ENCODE data around the gene BICC1.

The BICC1 gene

DNA sequence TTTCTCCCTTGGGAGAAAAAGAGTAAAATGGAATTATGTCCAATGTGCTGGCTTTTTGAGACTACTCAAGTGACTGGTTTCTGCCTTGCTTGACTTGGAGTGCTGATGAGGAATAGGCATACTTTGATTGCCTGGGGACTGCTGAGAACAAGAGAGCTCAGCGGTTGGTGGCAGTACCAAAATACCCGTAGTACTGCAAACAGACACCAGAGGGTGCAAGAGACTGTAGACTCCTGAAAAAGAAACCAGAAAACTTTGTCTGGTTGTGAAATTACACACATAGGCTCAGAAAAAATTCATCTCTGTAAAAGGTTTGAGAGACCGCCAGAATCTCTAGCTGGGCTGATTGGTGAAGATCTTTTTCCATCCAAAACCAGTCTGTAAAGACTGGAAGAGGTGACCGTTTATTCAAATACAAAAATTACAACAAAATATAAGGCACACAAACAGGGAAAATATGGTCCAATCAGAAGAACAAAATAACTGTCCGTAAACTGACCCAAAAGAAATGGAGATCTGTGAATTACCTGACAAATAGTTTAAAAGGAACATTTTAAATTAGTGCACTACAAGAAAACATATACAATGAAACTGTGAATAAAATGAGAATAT lies 18.5 kb downstream of the BICC1 start:
- TF ChIP-seq, protein P1, sequence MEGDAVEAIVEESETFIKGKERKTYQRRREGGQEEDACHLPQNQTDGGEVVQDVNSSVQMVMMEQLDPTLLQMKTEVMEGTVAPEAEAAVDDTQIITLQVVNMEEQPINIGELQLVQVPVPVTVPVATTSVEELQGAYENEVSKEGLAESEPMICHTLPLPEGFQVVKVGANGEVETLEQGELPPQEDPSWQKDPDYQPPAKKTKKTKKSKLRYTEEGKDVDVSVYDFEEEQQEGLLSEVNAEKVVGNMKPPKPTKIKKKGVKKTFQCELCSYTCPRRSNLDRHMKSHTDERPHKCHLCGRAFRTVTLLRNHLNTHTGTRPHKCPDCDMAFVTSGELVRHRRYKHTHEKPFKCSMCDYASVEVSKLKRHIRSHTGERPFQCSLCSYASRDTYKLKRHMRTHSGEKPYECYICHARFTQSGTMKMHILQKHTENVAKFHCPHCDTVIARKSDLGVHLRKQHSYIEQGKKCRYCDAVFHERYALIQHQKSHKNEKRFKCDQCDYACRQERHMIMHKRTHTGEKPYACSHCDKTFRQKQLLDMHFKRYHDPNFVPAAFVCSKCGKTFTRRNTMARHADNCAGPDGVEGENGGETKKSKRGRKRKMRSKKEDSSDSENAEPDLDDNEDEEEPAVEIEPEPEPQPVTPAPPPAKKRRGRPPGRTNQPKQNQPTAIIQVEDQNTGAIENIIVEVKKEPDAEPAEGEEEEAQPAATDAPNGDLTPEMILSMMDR (IDR thresholded peaks at IDR 0.05; ENCODE audit: insufficient read depth, low read depth, low read length, missing control alignments), result peak; percentile 73
- DNase-seq (ENCODE audit: low read depth), result peak; percentile 78
- H3K4me3 ChIP-seq (ENCODE audit: low read depth, low read length), result no peak overlapping the region

DNA sequence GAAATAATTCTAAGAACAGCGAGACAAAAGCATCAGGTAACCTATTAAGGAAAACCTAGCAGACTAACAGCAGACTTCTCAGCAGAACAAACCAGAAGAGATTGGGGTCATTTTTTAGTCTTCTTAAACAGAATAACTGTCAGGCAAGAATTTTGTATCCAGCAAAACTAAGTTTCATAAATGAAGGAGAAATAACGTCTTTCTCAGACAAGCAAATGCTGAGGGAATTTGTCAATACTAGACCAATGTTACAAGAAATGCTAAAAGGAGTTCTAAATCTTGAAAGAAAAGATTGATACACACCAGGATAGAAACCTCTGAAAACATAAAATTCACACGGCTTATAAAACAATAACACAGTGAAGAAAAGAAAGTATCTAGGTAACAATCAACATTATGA lies 22.6 kb downstream of the BICC1 start:
- DNase-seq (ENCODE audit: low read depth), result no peak
- TF ChIP-seq, protein P1 (IDR thresholded peaks at IDR 0.05; ENCODE audit: insufficient read depth, low read depth, low read length, missing control alignments), result no peak
- no peak overlapping the region for H3K4me3 ChIP-seq (ENCODE audit: low read depth, low read length)

DNA sequence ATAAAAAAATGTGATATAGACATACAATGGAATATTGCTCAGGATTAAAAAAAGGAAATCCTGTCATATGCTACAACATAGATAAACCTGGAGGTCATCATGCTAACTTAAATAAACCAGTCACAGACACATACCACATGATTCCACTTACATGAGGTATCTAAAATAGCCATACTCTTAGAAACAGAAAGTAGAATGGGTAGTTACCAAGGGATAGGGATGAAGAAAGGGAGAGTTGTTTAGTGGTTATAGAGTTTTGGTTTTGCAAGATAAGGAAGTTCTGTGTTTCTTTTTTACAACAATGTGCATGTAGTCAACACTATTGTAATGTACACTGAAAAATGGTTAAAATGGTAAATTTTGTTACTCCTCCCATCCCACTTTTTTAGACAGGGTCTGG lies 30.5 kb downstream of the BICC1 start:
- no peak for DNase-seq (ENCODE audit: low read depth)
- H3K4me3 ChIP-seq (ENCODE audit: low read depth, low read length), result no peak overlapping the region

DNA sequence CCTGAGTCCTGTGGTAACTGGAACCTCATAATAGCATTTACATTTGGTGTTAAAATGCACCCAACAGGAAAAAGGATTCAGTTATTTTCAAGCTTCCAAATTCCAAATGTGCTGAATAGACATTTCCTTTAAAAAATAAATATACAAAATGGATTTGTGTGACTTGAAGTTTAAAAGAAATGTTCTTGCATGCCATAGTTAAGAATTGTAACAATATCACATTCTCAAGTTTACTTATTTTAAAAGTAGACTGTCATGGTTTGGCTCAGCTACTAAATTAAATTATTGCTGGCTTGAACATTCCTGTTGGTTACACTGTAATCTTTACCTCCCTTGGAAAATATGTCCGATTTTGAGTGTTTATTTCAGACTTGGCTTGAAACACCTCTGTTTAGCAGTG lies 31.5 kb downstream of the BICC1 start:
- DNase-seq (ENCODE audit: low read depth), result no peak
- H3K4me3 ChIP-seq (ENCODE audit: low read depth, low read length), result no peak overlapping the region
- TF ChIP-seq, protein P1 (IDR thresholded peaks at IDR 0.05; ENCODE audit: insufficient read depth, low read depth, low read length, missing control alignments), result no peak

More for the DNA sequence above, 30.5 kb downstream of the BICC1 start:
- TF ChIP-seq, protein P1 (IDR thresholded peaks at IDR 0.05; ENCODE audit: insufficient read depth, low read depth, low read length, missing control alignments), result no peak

DNA sequence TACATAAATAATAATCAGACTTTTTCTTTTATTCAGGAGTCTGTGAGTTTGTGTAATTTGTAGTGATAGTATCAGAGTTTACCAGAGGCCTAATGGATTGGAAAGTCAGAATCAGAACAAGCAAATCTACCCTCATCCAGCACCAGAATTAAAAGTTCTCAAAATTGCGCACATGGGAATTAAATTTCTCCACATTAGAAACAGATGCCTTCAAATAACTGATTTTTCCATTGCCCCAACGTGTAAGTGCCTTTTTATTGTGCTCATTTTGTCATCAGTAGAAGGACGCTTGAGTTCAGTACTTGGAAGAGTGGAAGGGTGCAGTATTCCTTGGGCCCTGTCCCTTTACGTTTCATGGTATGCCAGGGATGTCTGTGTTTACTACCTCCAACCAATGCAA lies 32.8 kb downstream of the BICC1 start:
- TF ChIP-seq, protein P1 (IDR thresholded peaks at IDR 0.05; ENCODE audit: insufficient read depth, low read depth, low read length, missing control alignments), result no peak
- DNase-seq (ENCODE audit: low read depth), result no peak
- H3K4me3 ChIP-seq (ENCODE audit: low read depth, low read length), result no peak overlapping the region

DNA sequence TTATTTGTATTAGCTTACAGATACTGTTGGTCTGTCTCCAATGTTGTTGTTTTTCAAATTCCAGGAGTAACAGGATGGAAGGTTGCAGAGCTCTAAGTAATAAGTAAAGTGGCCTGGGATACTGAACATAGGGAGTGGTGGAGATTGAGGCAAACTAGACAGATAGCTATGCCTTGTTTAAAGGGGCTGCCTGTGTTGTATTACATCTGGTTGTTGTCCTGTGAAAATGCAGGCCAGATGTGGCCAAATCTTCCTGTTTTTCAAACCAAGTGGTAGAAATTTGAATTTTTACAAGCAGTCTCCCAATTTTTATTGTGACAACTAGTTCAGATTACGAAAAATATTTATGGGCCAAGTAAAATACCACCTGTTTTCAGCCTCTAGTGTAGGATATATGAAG lies 33.5 kb downstream of the BICC1 start:
- TF ChIP-seq, protein P1 (IDR thresholded peaks at IDR 0.05; ENCODE audit: insufficient read depth, low read depth, low read length, missing control alignments), result no peak
- no peak overlapping the region for H3K4me3 ChIP-seq (ENCODE audit: low read depth, low read length)
- DNase-seq (ENCODE audit: low read depth), result no peak
